Measurements from ENCODE around the gene MYH13.

Gene MYH13

GRCh38 chr17:10285896-10286295, 86.9 kb downstream of the MYH13 start:
- CTCF ChIA-PET: no interaction called here
- no peak for TF ChIP-seq FOXK2 (IDR thresholded peaks at IDR 0.05)
- TF ChIP-seq CTBP1 (IDR thresholded peaks at IDR 0.05; ENCODE audit: borderline replicate concordance): no peak
- no peak for TF ChIP-seq HDGF (IDR thresholded peaks at IDR 0.05; ENCODE audit: borderline replicate concordance)
- no peak for TF ChIP-seq SUZ12 (IDR thresholded peaks at IDR 0.05)
- TF ChIP-seq TARDBP (IDR thresholded peaks at IDR 0.05): no peak
- no peak for TF ChIP-seq LEF1 (IDR thresholded peaks at IDR 0.05; ENCODE audit: borderline replicate concordance)
- no peak for TF ChIP-seq ARNT (IDR thresholded peaks at IDR 0.05)
- TF ChIP-seq FOXM1 (IDR thresholded peaks at IDR 0.05; ENCODE audit: borderline replicate concordance): no peak
- POLR2A ChIA-PET: no interaction called here
- no peak for DNase-seq (ENCODE audit: extremely low spot score)

DNA sequence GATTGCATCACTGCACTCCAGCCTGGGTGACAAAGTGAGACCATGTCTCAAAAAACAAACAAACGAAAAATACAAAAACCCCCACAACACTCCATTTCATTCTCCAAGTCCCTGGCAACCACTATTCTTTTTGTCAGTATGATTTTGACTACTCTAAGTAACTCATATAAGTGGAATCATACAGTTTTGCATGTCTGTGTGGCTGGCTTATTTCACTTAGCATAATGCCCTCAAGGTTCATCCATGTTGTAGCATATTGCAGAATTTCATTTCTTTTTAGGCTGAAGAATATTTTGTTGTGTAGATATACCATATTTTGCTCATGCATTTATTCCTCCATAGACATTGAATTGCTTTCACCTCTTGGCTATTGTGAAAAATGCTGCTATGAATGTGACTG, 92.7 kb downstream of the MYH13 start:
- ChIA-PET CTCF (no interaction called here), POLR2A (no interaction called here)
- no peak for DNase-seq (ENCODE audit: extremely low spot score)
- TF ChIP-seq CTBP1 (IDR thresholded peaks at IDR 0.05; ENCODE audit: borderline replicate concordance) (no peak), FOXK2 (IDR thresholded peaks at IDR 0.05) (no peak), L3MBTL2 (conservative IDR thresholded peaks at IDR 0.05) (no peak), ZNF384 (IDR thresholded peaks at IDR 0.05) (no peak), LEF1 (IDR thresholded peaks at IDR 0.05; ENCODE audit: borderline replicate concordance) (no peak), FOXA1 (IDR thresholded peaks at IDR 0.05) (no peak), ARNT (IDR thresholded peaks at IDR 0.05) (no peak), SUZ12 (IDR thresholded peaks at IDR 0.05) (no peak), ELF4 (IDR thresholded peaks at IDR 0.05) (no peak), TARDBP (IDR thresholded peaks at IDR 0.05) (no peak), SP1 (IDR thresholded peaks at IDR 0.05) (no peak), NFRKB (IDR thresholded peaks at IDR 0.05) (no peak), BHLHE40 (IDR thresholded peaks at IDR 0.05; ENCODE audit: borderline replicate concordance) (no peak), HDGF (IDR thresholded peaks at IDR 0.05; ENCODE audit: borderline replicate concordance) (no peak)
- TF ChIP-seq, protein P1, sequence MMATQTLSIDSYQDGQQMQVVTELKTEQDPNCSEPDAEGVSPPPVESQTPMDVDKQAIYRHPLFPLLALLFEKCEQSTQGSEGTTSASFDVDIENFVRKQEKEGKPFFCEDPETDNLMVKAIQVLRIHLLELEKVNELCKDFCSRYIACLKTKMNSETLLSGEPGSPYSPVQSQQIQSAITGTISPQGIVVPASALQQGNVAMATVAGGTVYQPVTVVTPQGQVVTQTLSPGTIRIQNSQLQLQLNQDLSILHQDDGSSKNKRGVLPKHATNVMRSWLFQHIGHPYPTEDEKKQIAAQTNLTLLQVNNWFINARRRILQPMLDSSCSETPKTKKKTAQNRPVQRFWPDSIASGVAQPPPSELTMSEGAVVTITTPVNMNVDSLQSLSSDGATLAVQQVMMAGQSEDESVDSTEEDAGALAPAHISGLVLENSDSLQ (IDR thresholded peaks at IDR 0.05): no peak

DNA sequence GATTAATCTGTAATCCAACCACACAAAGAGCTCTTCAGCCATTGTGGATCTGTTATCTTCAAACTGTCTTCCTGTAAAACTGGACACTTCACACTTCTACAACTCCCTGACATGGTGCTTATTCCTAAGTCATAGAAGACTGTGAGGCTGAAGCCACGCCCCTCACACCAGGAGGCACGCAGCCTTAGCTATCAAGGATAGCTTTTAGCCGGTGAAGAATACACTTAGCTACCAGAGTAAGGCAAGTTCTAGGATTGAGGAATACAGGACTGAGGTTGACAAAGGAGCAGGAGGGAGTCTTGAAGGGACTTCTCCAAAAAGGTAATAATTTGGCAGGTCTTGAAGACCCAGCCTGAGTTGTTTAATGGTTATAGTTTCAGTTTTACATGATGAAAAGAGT, 94.6 kb downstream of the MYH13 start:
- peak; percentile 26 for DNase-seq (ENCODE audit: extremely low spot score)
- POLR2A ChIA-PET: no interaction called here
- CTCF ChIA-PET: interaction anchor here (0.8 kb wide), 1 partner anchor 311 kb away, joined by 3 read pairs; no protein-coding TSS in a partner anchor
- TF ChIP-seq L3MBTL2 (conservative IDR thresholded peaks at IDR 0.05) (no peak), TARDBP (IDR thresholded peaks at IDR 0.05) (no peak), FOXA1 (IDR thresholded peaks at IDR 0.05) (no peak), FOXM1 (IDR thresholded peaks at IDR 0.05; ENCODE audit: borderline replicate concordance) (no peak), LEF1 (IDR thresholded peaks at IDR 0.05; ENCODE audit: borderline replicate concordance) (no peak), SP1 (IDR thresholded peaks at IDR 0.05) (no peak), ELF4 (IDR thresholded peaks at IDR 0.05) (no peak), NFRKB (IDR thresholded peaks at IDR 0.05) (no peak), ARNT (IDR thresholded peaks at IDR 0.05) (no peak), CTBP1 (IDR thresholded peaks at IDR 0.05; ENCODE audit: borderline replicate concordance) (no peak), BHLHE40 (IDR thresholded peaks at IDR 0.05; ENCODE audit: borderline replicate concordance) (no peak)
- TF ChIP-seq, protein P1 (IDR thresholded peaks at IDR 0.05): no peak

DNA sequence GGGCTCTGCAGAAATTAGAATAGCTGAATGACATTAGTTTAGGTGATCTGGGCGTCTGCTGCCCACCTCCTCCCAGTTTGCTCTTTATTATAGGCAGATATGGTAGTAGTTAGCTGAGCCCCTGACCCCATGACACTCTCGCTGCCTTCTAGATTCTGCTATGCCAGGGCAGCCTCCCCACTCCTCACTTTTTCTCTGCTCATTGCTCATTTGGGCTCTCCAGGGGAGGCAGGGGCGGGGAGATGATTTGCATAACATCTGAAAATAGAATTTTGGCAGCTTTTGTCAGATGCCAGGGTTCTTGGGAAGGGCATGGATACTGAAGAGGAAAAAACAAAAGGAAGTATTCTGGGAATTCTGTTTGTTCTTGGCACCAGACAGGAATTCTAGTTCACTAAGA, 96.4 kb downstream of the MYH13 start:
- ChIA-PET POLR2A (no interaction called here), CTCF (interaction anchor here (1.0 kb wide), 1 partner anchor 20 kb away, joined by 3 read pairs; no protein-coding TSS in a partner anchor)
- no peak for TF ChIP-seq FOXK2 (IDR thresholded peaks at IDR 0.05)
- TF ChIP-seq ARNT (IDR thresholded peaks at IDR 0.05): no peak
- TF ChIP-seq SUZ12 (IDR thresholded peaks at IDR 0.05): no peak
- TF ChIP-seq TARDBP (IDR thresholded peaks at IDR 0.05): no peak
- no peak for DNase-seq (ENCODE audit: extremely low spot score)

- no peak for DNase-seq (ENCODE audit: extremely low spot score)
- TF ChIP-seq FOXM1 (IDR thresholded peaks at IDR 0.05; ENCODE audit: borderline replicate concordance) (no peak), FOXA1 (IDR thresholded peaks at IDR 0.05) (no peak), SP1 (IDR thresholded peaks at IDR 0.05) (no peak), SUZ12 (IDR thresholded peaks at IDR 0.05) (no peak), CTBP1 (IDR thresholded peaks at IDR 0.05; ENCODE audit: borderline replicate concordance) (no peak), ELF4 (IDR thresholded peaks at IDR 0.05) (no peak), ARNT (IDR thresholded peaks at IDR 0.05) (no peak), TARDBP (IDR thresholded peaks at IDR 0.05) (no peak), L3MBTL2 (conservative IDR thresholded peaks at IDR 0.05) (no peak), HDGF (IDR thresholded peaks at IDR 0.05; ENCODE audit: borderline replicate concordance) (no peak), LEF1 (IDR thresholded peaks at IDR 0.05; ENCODE audit: borderline replicate concordance) (no peak), FOXK2 (IDR thresholded peaks at IDR 0.05) (no peak), BHLHE40 (IDR thresholded peaks at IDR 0.05; ENCODE audit: borderline replicate concordance) (no peak), ZNF384 (IDR thresholded peaks at IDR 0.05) (no peak), NFRKB (IDR thresholded peaks at IDR 0.05) (no peak)
- TF ChIP-seq, protein P1 (IDR thresholded peaks at IDR 0.05): no peak
- ChIA-PET POLR2A (no interaction called here), CTCF (no interaction called here)
These were observed 97.4 kb downstream of the MYH13 start for GRCh38 chr17:10275418-10275817.

- POLR2A ChIA-PET: no interaction called here
- DNase-seq (ENCODE audit: extremely low spot score): no peak
- CTCF ChIA-PET: no interaction called here
- no peak for TF ChIP-seq CTBP1 (IDR thresholded peaks at IDR 0.05; ENCODE audit: borderline replicate concordance)
- TF ChIP-seq SUZ12 (IDR thresholded peaks at IDR 0.05): no peak
- no peak for TF ChIP-seq HDGF (IDR thresholded peaks at IDR 0.05; ENCODE audit: borderline replicate concordance)
- TF ChIP-seq FOXA1 (IDR thresholded peaks at IDR 0.05): no peak
- no peak for TF ChIP-seq L3MBTL2 (conservative IDR thresholded peaks at IDR 0.05)
These were observed 101.7 kb downstream of the MYH13 start for GRCh38 chr17:10271106-10271562.

All from HEK293T (cell line).